Tibial nerve (tissue), 3 donors: ENCODE measurements around the gene HTT.

Experiments
- CTCF ChIP-seq, 5 experiments: fragments of 200-600 bp in 3 of 5; fragments of 450-650 bp in 2 of 5; sonication (generic) in 3 of 5; IDR thresholded peaks; one replicate each; pipeline ENCODE4 v1.5.1; 2016 to 2019; ENCODE audit warnings: antibody characterized with exemption in 5 of 5, mild to moderate bottlenecking in 3 of 5, moderate library complexity in 2 of 5
- POLR2A ChIP-seq, 2 donors: fragments of 450-650 bp; IDR thresholded peaks; one replicate each; pipeline ENCODE4 v1.6.1; 2017; ENCODE audit warnings: antibody characterized with exemption in 2 of 2, mild to moderate bottlenecking in 2 of 2, moderate library complexity in 2 of 2

GRCh38 chr4:3075652-3075981, 1.1 kb downstream of the HTT start:
- no peak for TF ChIP-seq CTCF (IDR thresholded peaks at IDR 0.05)
- no peak for TF ChIP-seq POLR2A (IDR thresholded peaks at IDR 0.05)
